Kidney (tissue), 14 donors: ENCODE results near the gene DDX5. TPM values are rescaled to one million over a fixed set of nuclear protein-coding genes. Genes with fewer than 3 reads are reported as not detected.

Source experiments
- DNase-seq, 5 donors: peaks; one replicate each; pipeline ENCODE4 v3.0.0-alpha.2; 2013 to 2020
- FAIRE-seq: peaks from 2 replicates; lab custom pipeline; 2012; peaks lifted over from hg19 to GRCh38; lab: Jason Lieb, UNC
- H3K27ac ChIP-seq, 2 donors: one replicate each; pipeline ENCODE4 v1.7.0; 2013; ENCODE audit warnings: low read depth in 2 of 2, low read length in 2 of 2, inconsistent platforms in 1 of 2
- H3K27me3 ChIP-seq: one replicate; pipeline ENCODE4 v1.7.1; 2013; ENCODE audit warnings: low read length, inconsistent platforms; ENCODE audit not compliant: control insufficient read depth, insufficient read depth
- H3K36me3 ChIP-seq, 3 donors: one replicate each; pipeline versions ENCODE4 v1.7.0 to v1.7.1; 2013; ENCODE audit warnings: low read length in 3 of 3, control low read depth in 1 of 3, inconsistent platforms in 1 of 3; ENCODE audit not compliant: insufficient read depth in 3 of 3, control insufficient read depth in 2 of 3
- H3K4me1 ChIP-seq, 3 donors: one replicate each; pipeline versions ENCODE4 v1.7.0 to v1.7.1; 2013; ENCODE audit warnings: low read length in 3 of 3, inconsistent platforms in 1 of 3, low read depth in 1 of 3; ENCODE audit not compliant: control insufficient read depth in 2 of 3, insufficient read depth in 2 of 3
- H3K4me3 ChIP-seq, 3 donors: one replicate each; pipeline versions ENCODE4 v1.7.0 to v1.8.1; 2013; ENCODE audit warnings: low read length in 3 of 3, control low read depth in 1 of 3, inconsistent platforms in 1 of 3
- H3K9ac ChIP-seq, 3 donors: one replicate each; pipeline versions ENCODE4 v1.7.0 to v1.7.1; 2013; ENCODE audit warnings: low read length in 3 of 3, control low read depth in 1 of 3, inconsistent platforms in 1 of 3
- H3K9me3 ChIP-seq, 3 donors: one replicate each; pipeline versions ENCODE4 v1.7.0 to v1.7.1; 2013; ENCODE audit warnings: low read length in 3 of 3, control low read depth in 1 of 3, inconsistent platforms in 1 of 3; ENCODE audit not compliant: control insufficient read depth in 2 of 3, insufficient read depth in 1 of 3
- CTCF ChIP-seq: IDR thresholded peaks from 3 replicates; pipeline ENCODE4 v1.5.1; 2012; ENCODE audit warnings: mild to moderate bottlenecking, moderate library complexity, borderline replicate concordance; ENCODE audit not compliant: insufficient read depth; ENCODE audit errors: extremely low read depth
- intact Hi-C: fragments of 100-400 bp; cut with DNase I; formaldehyde crosslinking; loops from one replicate; pipeline ENCODE4 v1.11.1; 2022
- polyA plus RNA-seq: library from polyadenylated mRNA; stranded (reverse); fragments of 350-450 nt; fragmentation: Illumina TruSeq; extraction: RNeasy Lipid Tissue Mini Kit (QIAGEN cat#74804); gene quantifications from one replicate; pipeline ENCODE4 v1.2.3, GENCODE V29; 2014; ENCODE audit warnings: low read depth, low replicate concordance; ENCODE audit not compliant: insufficient read depth
- total RNA-seq: library from RNA; stranded (reverse); fragmentation: NEBNext Ultra II Directional; extraction: Animal tissue kit (Norgen Biotek cat#: 25700); gene quantifications from one replicate; pipeline ENCODE4 v1.2.1, GENCODE V29; 2021
- donor health status: control.
- donor health status: control.
- donor health status: control.
- donor health status: control.
- donor health status: control.
- donor health status: DM: yes; HTN: yes; CAD: no.
- donor health status: Normal renal cell carcinoma (clear cell type).

DDX5 gene
- total and polyA plus RNA-seq, 2 donors from 2014 or later = 343 to 769 TPM

DNA sequence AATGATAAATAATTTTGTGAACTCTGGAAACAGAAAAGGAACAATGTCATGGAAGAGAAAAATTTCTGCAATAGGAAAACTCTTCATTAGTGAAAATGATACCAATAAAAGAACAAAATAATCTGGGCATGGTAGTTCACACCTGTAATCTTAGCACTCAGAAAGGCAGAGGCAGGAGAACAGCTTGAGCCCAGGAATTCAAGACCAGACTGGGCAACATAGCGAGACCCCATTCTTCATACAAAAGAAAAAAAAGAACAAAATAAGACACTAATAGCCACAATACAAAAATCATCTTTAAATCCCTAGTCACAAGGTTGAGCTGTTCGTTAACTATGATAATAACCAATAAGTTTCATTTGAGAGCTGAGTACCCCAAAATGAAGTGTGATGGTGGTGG, 17.8 kb downstream of the DDX5 start:
- H3K27ac ChIP-seq = no peak overlapping the region
- intact Hi-C loops = no loop called here
- peaks cover 11 to 28% (median 12%) of the 10 kb centered on the region in 3 donors for H3K36me3 ChIP-seq
- no peak overlapping the region for H3K4me3 ChIP-seq
- no peak for FAIRE-seq
- H3K27me3 ChIP-seq = no peaks in the 10 kb centered on the region
- no peak overlapping the region for H3K9ac ChIP-seq
- no peaks in the 10 kb centered on the region for H3K4me1 ChIP-seq
- no peak for TF ChIP-seq CTCF
- H3K9me3 ChIP-seq = no peaks in the 10 kb centered on the region
- no peak for DNase-seq

- DNase-seq = no peak
- Histone ChIP-seq H3K4me1 (no peaks in the 10 kb centered on the region), H3K9ac (no peak overlapping the region), H3K27ac (no peak overlapping the region), H3K4me3 (no peak overlapping the region), H3K27me3 (no peaks in the 10 kb centered on the region), H3K9me3 (no peaks in the 10 kb centered on the region), H3K36me3 (peaks cover 4 to 12% (median 6%) of the 10 kb centered on the region in 3 donors)
- intact Hi-C loops = no loop called here
- no peak for FAIRE-seq
- no peak for TF ChIP-seq CTCF
Observed at GRCh38 chr17:64484380-64484779, 21.7 kb downstream of the DDX5 start.

- no peak overlapping the region for H3K4me3 ChIP-seq
- no peak for FAIRE-seq
- H3K27ac ChIP-seq = no peak overlapping the region
- TF ChIP-seq CTCF = no peak
- H3K4me1 ChIP-seq = no peaks in the 10 kb centered on the region
- no peak for DNase-seq
- no peaks in the 10 kb centered on the region for H3K9me3 ChIP-seq
- H3K36me3 ChIP-seq = peaks cover 4 to 11% (median 6%) of the 10 kb centered on the region in 3 donors
- intact Hi-C loops = no loop called here
- no peaks in the 10 kb centered on the region for H3K27me3 ChIP-seq
- no peak overlapping the region for H3K9ac ChIP-seq
Observed at GRCh38 chr17:64480951-64481350, 25.1 kb downstream of the DDX5 start.

DNA sequence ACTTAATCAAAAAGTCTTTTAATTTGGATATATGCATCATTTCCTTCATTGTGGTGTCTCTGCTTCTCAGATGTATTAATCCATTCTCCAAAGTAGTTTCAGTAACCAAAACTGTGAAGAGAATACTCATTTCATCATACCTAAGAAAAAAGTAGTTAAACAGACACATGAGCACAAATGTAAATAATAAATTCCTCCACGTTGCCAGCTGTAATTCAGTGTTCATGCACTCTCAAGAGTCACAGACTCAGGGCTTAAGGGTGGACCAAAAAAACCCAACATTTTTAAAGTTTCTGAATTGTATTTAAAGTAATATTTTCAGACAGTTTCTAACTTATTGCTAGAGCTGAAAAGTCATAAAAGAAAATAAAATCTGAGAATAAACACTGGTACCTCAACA, 28.2 kb downstream of the DDX5 start:
- FAIRE-seq = no peak
- Histone ChIP-seq H3K9me3 (no peaks in the 10 kb centered on the region), H3K4me3 (no peak overlapping the region), H3K27ac (no peak overlapping the region), H3K27me3 (no peaks in the 10 kb centered on the region), H3K36me3 (peaks cover 0 to 4% (median 3%) of the 10 kb centered on the region in 3 donors), H3K9ac (no peak overlapping the region), H3K4me1 (no peaks in the 10 kb centered on the region)
- no peak for DNase-seq
- TF ChIP-seq CTCF = no peak
- intact Hi-C loops = no loop called here
